ENCODE measurements around the gene PLEKHG3. TPM values are rescaled to one million over a fixed set of nuclear protein-coding genes. Genes with fewer than 3 reads are reported as not detected.

PLEKHG3 gene
- total and polyA plus RNA-seq, 9 donors = 17.5 to 92.9 (median 67.7) TPM

DNA sequence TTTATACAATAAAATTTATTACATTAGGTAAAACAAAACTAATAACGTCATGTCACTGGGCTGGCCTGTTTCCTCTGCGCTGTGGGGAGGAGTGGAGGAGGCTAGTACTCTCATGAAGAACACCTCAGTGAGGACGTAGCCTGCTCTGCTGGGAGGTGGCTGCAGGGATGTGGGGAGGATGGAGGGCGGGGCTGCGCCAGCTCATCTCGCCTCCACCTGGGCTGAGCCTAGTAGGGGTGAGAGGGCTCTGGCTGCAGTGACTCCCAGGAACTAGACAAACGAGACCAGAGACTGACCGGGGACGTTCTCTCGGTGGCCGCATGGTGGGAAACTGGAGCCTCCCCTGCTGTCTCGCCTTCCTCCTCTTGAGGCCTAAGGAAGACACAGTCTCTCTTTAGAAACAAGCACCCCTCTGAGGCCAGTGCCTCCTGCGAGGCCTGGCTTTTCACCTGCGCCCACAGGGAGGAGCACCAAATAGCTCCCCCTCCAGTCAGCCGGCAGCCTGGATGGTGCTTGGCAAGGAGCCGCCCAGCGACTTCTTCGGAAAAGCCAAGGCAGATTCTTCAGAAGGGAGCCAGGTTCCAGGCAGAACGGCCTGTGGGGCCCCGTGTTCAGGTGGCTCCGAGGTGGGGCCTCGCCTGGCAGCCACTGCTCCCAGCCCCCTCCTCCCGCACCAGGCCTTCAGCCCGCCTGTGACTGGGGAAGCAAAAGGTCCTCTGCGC, 62.4 kb downstream of the PLEKHG3 start:
- intact Hi-C loops (cut with DNase I) = loop anchor here in 2 of 4 donors (2.0 to 5.0 kb wide), 2 partner anchors 94 to 96 kb away; no protein-coding TSS in a partner anchor
- Histone ChIP-seq H3K9me3 (no peaks in the 10 kb centered on the region), H3K4me1 (ENCODE audit: insufficient read depth) (peaks cover 17% of the 10 kb centered on the region), H3K27me3 (no peaks in the 10 kb centered on the region), H3K36me3 (no peaks in the 10 kb centered on the region), H3K27ac (no peak overlapping the region), H3K4me3 (no peak overlapping the region)
- DNase-seq = peak in 1 of 5 donors; percentile 36
- 83 to 85% (median 84%) methylated on average over 25 of the region's 25 CpGs for WGBS, 3 donors
- TF ChIP-seq, protein P1, sequence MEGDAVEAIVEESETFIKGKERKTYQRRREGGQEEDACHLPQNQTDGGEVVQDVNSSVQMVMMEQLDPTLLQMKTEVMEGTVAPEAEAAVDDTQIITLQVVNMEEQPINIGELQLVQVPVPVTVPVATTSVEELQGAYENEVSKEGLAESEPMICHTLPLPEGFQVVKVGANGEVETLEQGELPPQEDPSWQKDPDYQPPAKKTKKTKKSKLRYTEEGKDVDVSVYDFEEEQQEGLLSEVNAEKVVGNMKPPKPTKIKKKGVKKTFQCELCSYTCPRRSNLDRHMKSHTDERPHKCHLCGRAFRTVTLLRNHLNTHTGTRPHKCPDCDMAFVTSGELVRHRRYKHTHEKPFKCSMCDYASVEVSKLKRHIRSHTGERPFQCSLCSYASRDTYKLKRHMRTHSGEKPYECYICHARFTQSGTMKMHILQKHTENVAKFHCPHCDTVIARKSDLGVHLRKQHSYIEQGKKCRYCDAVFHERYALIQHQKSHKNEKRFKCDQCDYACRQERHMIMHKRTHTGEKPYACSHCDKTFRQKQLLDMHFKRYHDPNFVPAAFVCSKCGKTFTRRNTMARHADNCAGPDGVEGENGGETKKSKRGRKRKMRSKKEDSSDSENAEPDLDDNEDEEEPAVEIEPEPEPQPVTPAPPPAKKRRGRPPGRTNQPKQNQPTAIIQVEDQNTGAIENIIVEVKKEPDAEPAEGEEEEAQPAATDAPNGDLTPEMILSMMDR (IDR thresholded peaks at IDR 0.05) = no peak
- no peak for TF ChIP-seq EP300 (IDR thresholded peaks at IDR 0.05)
- TF ChIP-seq POLR2A (IDR thresholded peaks at IDR 0.05) = no peak

DNA sequence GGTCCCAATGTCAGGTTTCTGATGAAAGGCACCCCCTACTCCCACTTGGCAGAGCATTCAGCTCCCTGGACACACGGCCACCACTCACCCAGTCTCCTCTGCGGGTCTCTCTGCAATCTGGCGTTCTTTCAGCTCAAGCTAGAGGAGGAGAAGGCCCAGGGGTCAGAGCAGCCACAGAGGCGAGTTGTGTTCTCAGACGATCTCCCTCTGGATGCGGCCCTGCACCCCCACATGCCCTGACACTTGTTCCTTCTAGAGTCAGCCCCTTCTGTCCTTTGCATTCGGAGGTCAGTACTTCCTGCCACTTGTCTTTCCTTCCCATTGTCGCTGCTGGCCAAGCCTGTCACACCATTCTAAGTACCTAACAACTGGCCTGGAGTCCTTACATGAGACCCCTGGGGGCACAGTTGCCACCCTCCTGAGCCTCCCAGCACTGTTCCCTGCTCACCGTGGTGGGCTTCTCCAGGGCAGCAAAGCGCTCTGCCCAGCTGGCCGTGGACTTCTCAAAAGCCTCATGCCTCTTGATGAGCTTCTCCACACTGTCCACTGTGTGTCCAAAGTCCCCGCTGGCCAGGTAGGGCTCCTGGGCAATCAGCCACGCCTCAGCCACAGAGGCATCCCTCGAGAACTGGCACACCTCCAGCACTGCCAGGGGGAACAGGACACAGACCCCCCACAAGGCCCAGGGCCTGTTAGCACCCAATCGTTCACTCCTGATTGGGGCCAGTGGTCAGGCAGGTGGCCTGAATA, 63.2 kb downstream of the PLEKHG3 start:
- DNase-seq = peak in 1 of 5 donors; percentile 35
- intact Hi-C loops (cut with DNase I) = loop anchor here in 2 of 4 donors (2.0 to 5.0 kb wide), 2 partner anchors 95 to 97 kb away; no protein-coding TSS in a partner anchor
- Histone ChIP-seq H3K9me3 (no peaks in the 10 kb centered on the region), H3K4me3 (no peak overlapping the region), H3K4me1 (ENCODE audit: insufficient read depth) (peaks cover 14% of the 10 kb centered on the region), H3K36me3 (no peaks in the 10 kb centered on the region), H3K27me3 (no peaks in the 10 kb centered on the region), H3K27ac (no peak overlapping the region)
- no peak for TF ChIP-seq EP300 (IDR thresholded peaks at IDR 0.05)
- TF ChIP-seq, protein P1 (IDR thresholded peaks at IDR 0.05) = no peak
- TF ChIP-seq POLR2A (IDR thresholded peaks at IDR 0.05) = no peak
- WGBS, 3 donors = 69 to 83% (median 70%) methylated on average over 15 of the region's 15 CpGs

DNA sequence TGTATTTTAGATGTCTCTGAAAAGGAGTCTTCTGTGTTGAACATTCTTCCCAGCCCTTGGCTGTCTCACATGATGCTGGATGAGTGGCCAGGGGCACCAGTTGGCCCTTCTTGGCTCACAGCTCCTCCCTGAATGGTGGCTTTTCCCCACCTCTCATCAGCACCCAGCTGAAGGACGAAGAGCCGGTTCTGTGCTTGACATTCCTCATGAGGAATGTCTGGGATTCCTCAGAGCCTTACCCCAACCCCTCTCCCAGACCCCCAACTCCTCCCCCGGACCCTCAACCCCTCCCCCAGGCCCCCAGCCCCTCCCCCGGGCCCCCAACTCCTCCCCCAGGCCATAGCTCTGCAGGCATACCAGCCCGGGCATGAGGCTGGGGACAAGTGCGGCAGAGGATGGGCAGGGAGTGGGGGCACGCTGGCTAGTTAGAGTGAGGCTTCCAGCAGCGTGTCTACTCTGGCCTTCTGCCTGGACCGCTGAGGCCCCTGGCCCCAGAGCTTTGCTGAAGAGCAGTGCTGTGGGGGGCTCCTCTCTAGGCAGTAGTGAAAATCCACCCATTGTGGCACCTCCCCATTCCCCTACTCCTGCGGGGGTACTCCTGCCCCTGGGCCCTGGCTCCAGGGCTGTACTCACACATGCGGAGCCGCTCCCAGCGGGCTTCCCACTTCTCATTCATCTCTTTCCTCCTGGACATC, 64.3 kb downstream of the PLEKHG3 start:
- H3K9me3 ChIP-seq = no peaks in the 10 kb centered on the region
- 58 to 68% (median 59%) methylated on average over 11 to 13 of the region's 13 CpGs for WGBS, 3 donors
- H3K36me3 ChIP-seq = no peaks in the 10 kb centered on the region

More for the DNA sequence above, 64.3 kb downstream of the PLEKHG3 start:
- Histone ChIP-seq H3K27ac (no peak overlapping the region), H3K4me1 (ENCODE audit: insufficient read depth) (peaks cover 5% of the 10 kb centered on the region), H3K27me3 (no peaks in the 10 kb centered on the region), H3K4me3 (no peak overlapping the region)
- TF ChIP-seq, protein P1 (IDR thresholded peaks at IDR 0.05) = no peak
- TF ChIP-seq EP300 (IDR thresholded peaks at IDR 0.05) (no peak), POLR2A (IDR thresholded peaks at IDR 0.05) (no peak)
- peak in 1 of 5 donors; percentile 23 for DNase-seq
- intact Hi-C loops (cut with DNase I) = loop anchor here in 1 of 4 donors (5.0 kb wide), 1 partner anchor 96 kb away; no protein-coding TSS in a partner anchor
